Fibroblast of skin of scalp (primary cell): ENCODE measurements around the gene HPS1.

Experiments
- DNase-seq: peaks from one replicate; pipeline ENCODE4 v3.0.0-alpha.2; 2013

The HPS1 gene

DNA sequence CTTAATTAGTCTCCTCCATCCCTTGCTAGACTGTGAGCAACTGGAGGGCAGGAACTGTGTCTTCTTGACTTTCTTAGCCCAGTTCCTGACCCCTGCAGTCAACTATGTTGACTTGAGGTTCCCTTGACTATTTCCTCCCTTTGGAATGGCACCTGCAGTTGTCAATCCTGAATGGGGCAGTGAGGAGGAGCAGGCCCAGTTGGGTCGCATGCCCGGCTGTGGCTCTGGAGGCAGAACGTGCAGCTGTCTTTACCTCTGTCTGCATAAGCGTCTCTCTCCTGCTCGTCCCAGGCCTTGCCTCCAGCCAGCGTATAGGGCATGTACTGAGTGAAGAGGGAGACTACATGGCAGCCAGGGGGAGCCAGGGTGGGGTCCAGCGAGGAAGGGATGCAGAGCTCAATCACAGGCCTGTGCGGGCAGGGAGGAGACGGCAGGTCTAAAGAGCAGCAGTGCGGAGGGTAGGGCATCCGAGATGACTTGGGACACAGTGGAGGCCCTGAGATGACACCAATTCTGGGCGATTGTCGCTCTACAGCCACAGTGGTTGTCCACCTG is 58.6 kb downstream of the HPS1 start:
- DNase-seq = no peak

DNA sequence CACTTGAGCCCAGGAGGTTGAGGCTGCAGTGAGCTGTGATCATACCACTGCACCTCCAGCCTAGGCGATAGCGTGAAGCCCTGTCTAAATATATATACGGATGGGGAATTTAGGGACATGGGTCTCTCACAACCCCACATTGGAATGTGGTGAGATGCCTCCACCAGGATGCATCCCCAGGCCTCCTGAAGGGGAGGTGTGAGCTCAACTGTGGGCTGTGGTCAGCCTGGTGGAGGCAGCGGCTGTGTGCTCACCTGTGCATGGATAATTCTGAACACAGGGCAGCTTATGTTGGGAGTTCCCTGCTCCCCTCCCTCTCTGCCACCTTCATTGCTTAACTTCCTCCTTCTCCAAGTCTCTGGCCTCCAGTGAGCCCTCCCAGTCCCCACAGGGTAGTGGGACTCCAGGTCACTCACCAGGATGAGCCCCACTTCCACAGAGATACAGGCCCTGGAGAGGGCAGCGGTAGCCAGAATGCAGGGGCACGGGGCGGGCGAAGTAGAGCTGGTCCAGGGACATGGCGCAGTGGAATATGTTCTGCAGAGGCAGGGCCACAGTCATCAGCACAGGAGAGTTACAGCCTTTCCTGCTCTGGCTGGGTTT is 62.1 kb downstream of the HPS1 start:
- DNase-seq = no peak

GRCh38 chr10:98383869-98384268 is 62.9 kb downstream of the HPS1 start:
- DNase-seq = no peak

- DNase-seq = peak; percentile 84
These were observed 63.5 kb downstream of the HPS1 start for GRCh38 chr10:98383134-98383667.

DNA sequence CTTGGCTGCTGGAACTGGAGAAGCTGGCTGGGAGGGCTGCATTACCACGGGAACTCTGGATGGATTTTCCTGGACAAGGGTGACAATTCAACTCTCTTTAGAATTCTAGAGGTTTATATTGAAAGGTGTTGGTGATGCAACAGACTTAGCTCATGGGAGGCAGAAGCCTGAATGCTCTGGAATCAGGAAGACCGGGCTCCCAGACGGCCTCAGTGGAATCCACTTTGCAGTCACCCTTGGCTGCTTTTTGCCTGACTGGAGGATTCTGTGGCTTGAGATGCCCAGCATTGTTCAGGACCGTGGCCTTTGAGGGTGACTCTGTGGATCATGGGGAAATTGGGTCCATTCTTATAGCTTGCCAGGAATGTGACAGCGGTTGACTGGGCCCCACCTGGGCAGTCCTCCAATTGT is 64.0 kb downstream of the HPS1 start:
- DNase-seq = no peak

- DNase-seq = no peak
These were observed 66.0 kb downstream of the HPS1 start for GRCh38 chr10:98380493-98381339.

- no peak for DNase-seq
These were observed 68.0 kb downstream of the HPS1 start for GRCh38 chr10:98378722-98379121.

DNA sequence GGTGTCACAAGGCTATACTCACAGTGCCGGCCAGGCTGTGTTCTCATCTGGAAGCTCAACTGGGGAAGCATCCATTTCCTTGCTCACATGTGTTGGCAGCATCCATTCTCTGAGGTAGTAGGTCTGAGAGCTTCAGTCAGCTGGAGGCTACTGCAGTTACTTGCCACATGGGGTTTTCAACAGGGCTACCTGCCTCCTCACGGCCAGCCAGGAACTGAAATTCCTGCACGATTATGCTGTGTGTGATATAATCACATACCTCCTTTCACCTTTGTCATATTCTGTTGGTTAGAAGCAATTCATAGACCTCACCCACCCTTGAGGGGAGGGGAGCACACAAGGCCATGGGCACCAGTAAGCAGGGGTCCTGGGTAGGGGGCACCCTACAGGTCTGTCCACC is 69.2 kb downstream of the HPS1 start:
- DNase-seq = no peak

GRCh38 chr10:98377001-98377400 is 69.7 kb downstream of the HPS1 start:
- DNase-seq = no peak

DNA sequence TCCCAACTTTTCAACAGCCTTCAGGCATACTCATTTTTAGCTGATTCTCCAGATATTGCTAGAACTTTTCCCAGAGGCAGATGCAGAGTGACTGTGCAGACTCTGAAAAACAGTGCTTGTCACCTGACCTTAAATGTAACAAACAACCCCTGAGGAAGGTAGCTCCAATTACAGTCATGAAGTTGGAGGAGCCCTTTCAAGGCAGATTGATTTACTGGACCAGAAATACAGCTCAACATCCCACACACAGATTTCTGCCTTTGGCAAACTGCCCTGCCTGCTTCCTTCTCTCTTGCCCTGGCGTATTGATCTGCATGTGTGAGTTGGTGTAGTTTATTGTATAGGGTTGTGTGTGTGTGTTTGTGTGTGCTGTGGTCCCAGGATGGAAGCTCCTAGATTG is 70.2 kb downstream of the HPS1 start:
- DNase-seq = no peak

- DNase-seq = peak; percentile 69
These were observed 72.3 kb downstream of the HPS1 start for GRCh38 chr10:98374217-98374985.

DNA sequence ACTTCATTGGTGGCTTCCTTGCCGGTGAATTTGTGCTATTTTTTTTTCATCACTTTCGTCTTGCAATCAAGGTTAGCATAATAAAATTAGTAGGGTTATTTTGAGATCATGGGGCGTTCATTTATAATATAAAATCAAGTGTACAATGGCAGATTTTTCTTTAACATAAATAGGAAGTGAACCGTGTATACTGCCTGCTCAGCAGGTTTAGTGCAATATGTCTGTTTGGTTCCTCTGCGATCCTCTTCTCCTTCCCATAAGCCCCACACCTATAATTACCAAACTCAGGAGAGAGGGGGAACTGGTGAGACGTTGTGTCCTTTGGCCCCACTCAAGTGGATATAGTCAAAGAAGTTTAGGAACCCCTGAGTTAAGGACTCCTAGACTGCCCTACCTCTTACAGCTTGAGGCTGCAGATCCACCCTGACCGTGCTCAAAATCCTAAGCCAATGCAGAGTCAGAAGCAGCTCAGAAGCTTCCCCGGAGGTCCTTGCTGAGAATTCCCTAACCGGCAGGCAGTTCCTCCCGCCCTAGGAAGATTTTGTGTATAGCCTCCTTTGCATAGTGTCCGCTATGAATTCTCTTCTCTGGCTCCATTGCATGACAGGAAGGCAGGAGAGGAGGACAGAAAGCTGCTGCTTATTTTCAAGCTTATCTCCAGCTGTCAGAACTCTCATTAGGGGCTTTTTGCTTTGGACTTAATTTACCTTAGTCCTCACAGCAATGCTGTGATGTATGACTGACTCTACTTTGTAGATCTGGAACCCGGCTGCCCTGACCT is 73.3 kb downstream of the HPS1 start:
- no peak for DNase-seq

DNA sequence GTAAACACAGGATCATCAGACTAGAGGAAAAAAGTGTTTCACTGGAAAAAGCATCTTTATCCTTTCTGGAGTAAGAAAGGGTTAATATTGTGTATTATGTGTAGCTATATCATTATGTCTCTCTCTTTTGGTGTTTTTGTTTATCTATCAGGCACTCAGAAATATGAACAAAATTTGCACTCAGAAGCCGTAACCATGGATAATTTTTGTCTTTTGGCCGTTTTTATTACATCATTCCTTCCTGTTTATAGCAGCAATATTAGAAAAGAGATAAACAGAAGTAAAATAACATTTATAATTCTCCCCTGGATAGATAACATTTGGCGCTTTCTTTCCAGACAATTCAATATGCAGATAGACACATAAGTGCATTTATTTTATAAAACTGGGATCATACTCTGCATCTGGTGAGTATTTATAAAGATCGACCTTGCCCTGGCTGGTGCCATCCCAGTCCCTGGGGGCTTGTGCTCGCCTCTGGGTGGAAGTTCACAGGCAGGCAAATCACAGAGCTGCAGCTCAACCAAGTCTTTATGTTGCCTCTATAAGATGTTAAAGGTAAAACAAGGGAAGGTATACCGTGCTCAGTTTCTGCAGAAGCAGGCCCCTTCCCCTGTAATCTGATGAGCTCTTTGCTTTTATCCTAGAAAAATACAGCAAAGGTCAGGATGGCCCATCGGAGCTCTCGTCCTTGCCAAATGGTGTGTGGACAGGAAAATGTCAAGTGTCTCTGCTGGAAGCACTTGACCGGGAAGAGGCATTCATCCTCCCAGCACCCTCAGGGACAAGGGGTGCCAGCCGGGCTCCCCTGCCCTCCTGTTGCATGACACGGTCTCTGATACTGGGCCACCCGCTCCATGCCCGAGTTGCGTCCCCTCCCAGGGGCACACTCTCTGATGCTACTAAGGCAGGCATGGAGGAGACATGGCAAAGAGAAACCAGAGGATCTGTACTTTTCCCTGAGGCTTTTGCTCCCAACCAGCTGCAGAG is 75.6 kb downstream of the HPS1 start:
- no peak for DNase-seq

DNA sequence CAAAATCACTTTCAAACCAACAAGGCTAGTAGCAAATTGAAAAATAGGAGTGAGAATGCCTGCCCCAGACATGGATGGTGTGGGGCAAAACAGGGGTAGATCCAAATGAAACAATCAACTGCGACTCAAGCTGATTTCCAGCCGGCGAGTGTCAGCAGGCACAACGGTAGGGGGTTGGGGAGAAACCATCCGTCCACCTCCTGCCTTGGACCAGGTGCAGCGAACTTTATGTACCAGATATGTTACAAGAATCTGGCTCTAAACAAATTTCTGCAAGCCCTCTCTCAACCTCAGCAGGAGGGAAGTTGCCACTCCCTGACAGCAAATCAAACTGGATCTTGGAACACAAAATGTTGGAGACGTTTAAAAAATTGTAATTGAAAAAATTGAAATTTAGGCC is 76.9 kb downstream of the HPS1 start:
- DNase-seq = no peak

GRCh38 chr10:98368644-98369043 is 78.1 kb downstream of the HPS1 start:
- DNase-seq = no peak

- no peak for DNase-seq
These were observed 78.9 kb downstream of the HPS1 start for GRCh38 chr10:98367604-98368451.
